HEK293 (cell line): Measurements from ENCODE around the gene PDXDC1.
"Not testable (repeated sequence)": the region's sequence is repeated elsewhere in the genome, so short reads cannot be mapped to it uniquely, and the experiment has no call there.

ENCODE experiments used
- CTCF ChIA-PET: fragments of 350-600 bp; formaldehyde crosslinking; extraction: SDS; loops from one replicate; lab custom pipeline; 2021; ENCODE audit warnings: antibody characterized with exemption; lab: Yijun Ruan, JAX
- POLR2A ChIA-PET: fragments of 300-600 bp; formaldehyde crosslinking; extraction: SDS; loops from one replicate; lab custom pipeline; 2020; ENCODE audit warnings: antibody characterized with exemption, inconsistent platforms; lab: Yijun Ruan, JAX
- H3K27ac ChIP-seq: fragments of 200-500 bp; sonication (Bioruptor generic); 2 replicates; pipeline ENCODE4 v1.5.1; 2014; ENCODE audit warnings: low read depth, low read length, control low read depth, inconsistent platforms; ENCODE audit errors: extremely low read depth
- H3K36me3 ChIP-seq, 2 experiments: fragments of 200-500 bp in 1 of 2; sonication (Bioruptor generic) in 1 of 2; 1 replicate in 1 of 2; 2 replicates in 1 of 2; pipeline ENCODE4 v1.5.1; 2014 to 2017; ENCODE audit warnings: inconsistent platforms in 2 of 2, low read length in 2 of 2; ENCODE audit not compliant: control insufficient read depth in 2 of 2, insufficient read depth in 1 of 2
- H3K4me1 ChIP-seq: fragments of 200-500 bp; sonication (Bioruptor generic); 2 replicates; pipeline ENCODE4 v1.5.1; 2014; ENCODE audit warnings: mild to moderate bottlenecking, low read length, inconsistent platforms; ENCODE audit not compliant: control insufficient read depth, insufficient read depth
- H3K4me3 ChIP-seq: 2 replicates; pipeline ENCODE4 v1.5.1; 2011; ENCODE audit warnings: low read depth, mild to moderate bottlenecking, control low read depth, low read length, moderate library complexity
- H3K9me3 ChIP-seq: fragments of 200-500 bp; sonication (Bioruptor generic); 2 replicates; pipeline ENCODE4 v1.5.1; 2014; ENCODE audit warnings: low read depth, low read length, inconsistent platforms; ENCODE audit not compliant: control insufficient read depth, insufficient read depth
- OVOL3 ChIP-seq: fragments of 450-650 bp; formaldehyde crosslinking; IDR thresholded peaks from 2 replicates; pipeline ENCODE4 v1.5.1; 2016; ENCODE audit warnings: missing biosample characterization, missing genetic modification characterization
- TRIM28 ChIP-seq: IDR thresholded peaks from 2 replicates; pipeline ENCODE4 v1.6.1; 2011; ENCODE audit warnings: low read length, control low read depth, borderline replicate concordance
- ZEB2 ChIP-seq: fragments of 450-650 bp; formaldehyde crosslinking; IDR thresholded peaks from 2 replicates; pipeline ENCODE4 v1.5.1; 2016; ENCODE audit warnings: missing biosample characterization, missing genetic modification characterization
- ZNF121 ChIP-seq: fragments of 450-650 bp; formaldehyde crosslinking; IDR thresholded peaks from 2 replicates; pipeline ENCODE4 v1.5.1; 2016; ENCODE audit warnings: missing biosample characterization, missing genetic modification characterization
- ZNF132 ChIP-seq: fragments of 450-650 bp; formaldehyde crosslinking; IDR thresholded peaks from 2 replicates; pipeline ENCODE4 v1.5.1; 2017; ENCODE audit warnings: missing biosample characterization, missing genetic modification characterization, borderline replicate concordance
- ZNF140 ChIP-seq: fragments of 450-650 bp; formaldehyde crosslinking; IDR thresholded peaks from 2 replicates; pipeline ENCODE4 v1.5.1; 2016; ENCODE audit warnings: missing biosample characterization, missing genetic modification characterization
- ZNF366 ChIP-seq: fragments of 450-650 bp; formaldehyde crosslinking; conservative IDR thresholded peaks from 2 replicates; pipeline ENCODE4 v1.5.1; 2016; ENCODE audit warnings: missing biosample characterization, missing genetic modification characterization
- ZNF555 ChIP-seq: fragments of 450-650 bp; formaldehyde crosslinking; conservative IDR thresholded peaks from 2 replicates; pipeline ENCODE4 v1.5.1; 2017; ENCODE audit warnings: missing biosample characterization, mild to moderate bottlenecking, missing genetic modification characterization, inconsistent platforms
- ZNF626 ChIP-seq: fragments of 450-650 bp; sonication (Bioruptor Pico); formaldehyde crosslinking; IDR thresholded peaks from 2 replicates; pipeline ENCODE4 v1.5.1; 2018; ENCODE audit warnings: missing biosample characterization, missing genetic modification characterization, inconsistent platforms
- ZNF658 ChIP-seq: fragments of 450-650 bp; formaldehyde crosslinking; IDR thresholded peaks from 2 replicates; pipeline ENCODE4; 2016; ENCODE audit warnings: missing biosample characterization, missing genetic modification characterization
- ZSCAN30 ChIP-seq: fragments of 450-650 bp; IDR thresholded peaks from 2 replicates; pipeline ENCODE4 v1.5.1; 2018; ENCODE audit warnings: missing biosample characterization, mild to moderate bottlenecking, missing genetic modification characterization, moderate library complexity
- ZSCAN5A ChIP-seq: fragments of 450-650 bp; formaldehyde crosslinking; IDR thresholded peaks from 2 replicates; pipeline ENCODE4 v1.5.1; 2016; ENCODE audit warnings: missing biosample characterization, missing genetic modification characterization
- TF ChIP-seq, protein P1 (sequence below): fragments of 450-650 bp; formaldehyde crosslinking; conservative IDR thresholded peaks from 2 replicates; pipeline ENCODE4 v1.5.1; 2016; ENCODE audit warnings: low read depth, missing biosample characterization, missing genetic modification characterization
- TF ChIP-seq, protein P2 (sequence below): fragments of 450-650 bp; formaldehyde crosslinking; IDR thresholded peaks from 2 replicates; pipeline ENCODE4 v1.5.1; 2017; ENCODE audit warnings: missing biosample characterization, missing genetic modification characterization
- TF ChIP-seq, protein P3 (sequence below): fragments of 450-650 bp; formaldehyde crosslinking; IDR thresholded peaks from 2 replicates; pipeline ENCODE4 v1.5.1; 2016; ENCODE audit warnings: missing biosample characterization, missing genetic modification characterization

Gene PDXDC1

DNA sequence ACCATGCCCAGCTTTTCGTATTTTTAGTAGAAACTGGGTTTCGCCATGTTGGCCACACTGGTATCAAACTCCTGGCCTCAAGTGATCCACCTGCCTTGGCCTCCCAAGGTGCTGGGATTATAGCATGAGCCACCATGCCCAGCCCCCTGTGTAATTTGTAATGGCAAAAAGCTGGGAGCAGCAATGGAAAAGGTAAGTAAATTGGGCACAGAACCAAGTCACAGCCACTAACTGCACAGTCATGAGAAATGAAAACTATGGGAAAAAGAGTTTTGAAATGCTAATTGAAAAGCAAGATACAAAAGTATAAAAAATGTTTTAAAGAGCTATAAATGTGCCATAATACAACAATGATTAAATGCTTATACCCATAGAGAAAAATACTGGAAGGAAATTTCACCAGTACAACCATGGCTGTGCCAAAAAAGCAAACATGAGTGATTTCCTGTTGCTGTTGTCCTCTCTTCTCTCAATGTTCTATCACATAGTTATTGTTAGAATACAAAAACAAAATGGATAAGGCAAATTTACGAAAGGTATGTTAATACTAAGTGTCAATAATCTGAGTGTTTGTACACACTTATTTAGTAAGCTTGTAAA lies 74.9 kb downstream of the PDXDC1 start:
- Histone ChIP-seq H3K4me3 (no peak overlapping the region), H3K9me3 (no peaks in the 10 kb centered on the region), H3K27ac (no peak overlapping the region), H3K36me3 (peaks cover 0 to 23% of the 10 kb centered on the region in 2 experiments; a peak in 2 of 3 replicates), H3K4me1 (no peaks in the 10 kb centered on the region)
- TF ChIP-seq ZNF658 (tag by site-specific recombination): no peak
- TF ChIP-seq, protein P1, sequence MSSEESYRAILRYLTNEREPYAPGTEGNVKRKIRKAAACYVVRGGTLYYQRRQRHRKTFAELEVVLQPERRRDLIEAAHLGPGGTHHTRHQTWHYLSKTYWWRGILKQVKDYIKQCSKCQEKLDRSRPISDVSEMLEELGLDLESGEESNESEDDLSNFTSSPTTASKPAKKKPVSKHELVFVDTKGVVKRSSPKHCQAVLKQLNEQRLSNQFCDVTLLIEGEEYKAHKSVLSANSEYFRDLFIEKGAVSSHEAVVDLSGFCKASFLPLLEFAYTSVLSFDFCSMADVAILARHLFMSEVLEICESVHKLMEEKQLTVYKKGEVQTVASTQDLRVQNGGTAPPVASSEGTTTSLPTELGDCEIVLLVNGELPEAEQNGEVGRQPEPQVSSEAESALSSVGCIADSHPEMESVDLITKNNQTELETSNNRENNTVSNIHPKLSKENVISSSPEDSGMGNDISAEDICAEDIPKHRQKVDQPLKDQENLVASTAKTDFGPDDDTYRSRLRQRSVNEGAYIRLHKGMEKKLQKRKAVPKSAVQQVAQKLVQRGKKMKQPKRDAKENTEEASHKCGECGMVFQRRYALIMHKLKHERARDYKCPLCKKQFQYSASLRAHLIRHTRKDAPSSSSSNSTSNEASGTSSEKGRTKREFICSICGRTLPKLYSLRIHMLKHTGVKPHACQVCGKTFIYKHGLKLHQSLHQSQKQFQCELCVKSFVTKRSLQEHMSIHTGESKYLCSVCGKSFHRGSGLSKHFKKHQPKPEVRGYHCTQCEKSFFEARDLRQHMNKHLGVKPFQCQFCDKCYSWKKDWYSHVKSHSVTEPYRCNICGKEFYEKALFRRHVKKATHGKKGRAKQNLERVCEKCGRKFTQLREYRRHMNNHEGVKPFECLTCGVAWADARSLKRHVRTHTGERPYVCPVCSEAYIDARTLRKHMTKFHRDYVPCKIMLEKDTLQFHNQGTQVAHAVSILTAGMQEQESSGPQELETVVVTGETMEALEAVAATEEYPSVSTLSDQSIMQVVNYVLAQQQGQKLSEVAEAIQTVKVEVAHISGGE (tag by site-specific recombination): no peak
- POLR2A ChIA-PET: no interaction called here
- CTCF ChIA-PET: interaction anchor here (0.6 to 0.9 kb wide), 2 partner anchors 9 to 17 kb away, joined by 3 to 4 read pairs; no protein-coding TSS in a partner anchor

DNA sequence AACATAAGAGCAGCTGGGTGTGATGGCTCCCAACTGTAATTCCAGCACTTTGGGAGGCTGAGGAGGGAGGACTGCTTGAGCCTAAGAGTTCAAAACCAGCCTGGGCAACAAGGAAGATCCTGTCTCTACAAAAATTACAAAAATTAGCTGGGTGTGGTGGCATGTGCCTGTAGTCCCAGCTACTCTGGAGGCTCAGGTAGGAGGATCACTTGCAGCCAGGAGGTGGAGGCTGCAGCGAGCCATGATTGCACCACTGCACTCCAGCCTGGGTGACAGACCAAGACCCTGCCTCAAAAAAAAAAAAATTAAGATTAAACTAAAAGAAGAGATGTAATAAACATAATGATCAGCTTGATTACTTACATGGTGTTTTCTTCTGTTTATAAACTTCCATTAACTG lies 75.6 kb downstream of the PDXDC1 start:
- H3K4me1 ChIP-seq, POLR2A ChIA-PET, H3K9me3 ChIP-seq, H3K27ac ChIP-seq, H3K4me3 ChIP-seq: not testable (repeated sequence)
- CTCF ChIA-PET: interaction anchor here (0.6 to 0.9 kb wide), 2 partner anchors 10 to 18 kb away, joined by 3 to 4 read pairs; no protein-coding TSS in a partner anchor
- H3K36me3 ChIP-seq: peaks cover 0 to 23% of the 10 kb centered on the region in 2 experiments; a peak in 2 of 3 replicates

DNA sequence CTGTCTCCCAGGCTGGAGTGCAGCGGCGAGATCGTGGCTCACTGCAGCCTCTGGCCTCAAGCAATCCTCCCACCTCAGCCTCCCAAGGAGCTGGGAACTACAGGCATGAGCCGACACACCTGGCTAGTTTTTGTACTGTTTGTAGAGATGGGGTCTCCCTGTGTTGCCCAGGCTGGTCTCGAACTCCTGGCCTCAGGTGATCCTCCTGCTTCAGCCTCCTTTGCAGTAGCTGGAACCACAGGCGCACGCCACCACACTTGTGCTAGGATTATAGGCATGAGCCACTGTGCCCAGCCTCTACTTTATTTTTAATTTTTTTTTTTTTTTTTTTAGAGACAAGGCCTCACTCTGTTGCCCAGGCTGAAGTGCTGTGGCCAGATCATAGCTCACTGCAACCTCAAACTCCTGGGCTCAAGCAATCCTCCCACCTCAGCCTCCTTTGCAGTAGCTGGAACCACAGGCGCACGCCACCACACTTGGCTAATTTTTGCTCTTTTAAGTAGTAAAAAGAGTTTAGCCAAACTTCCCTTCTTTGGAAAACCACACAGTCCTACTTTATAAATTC lies 76.6 kb downstream of the PDXDC1 start:
- Histone ChIP-seq H3K4me3 (no peak overlapping the region), H3K9me3 (no peaks in the 10 kb centered on the region), H3K27ac (no peak overlapping the region), H3K36me3 (peaks cover 0 to 13% of the 10 kb centered on the region in 2 experiments; a peak in 2 of 3 replicates), H3K4me1 (no peaks in the 10 kb centered on the region)
- POLR2A ChIA-PET: no interaction called here
- TF ChIP-seq ZNF140 (no peak), ZNF366 (tag by site-specific recombination) (no peak), ZSCAN30 (tag by site-specific recombination) (no peak), ZEB2 (no peak), ZNF626 (tag by site-specific recombination) (no peak), ZNF121 (tag by site-specific recombination) (no peak), ZNF132 (tag by site-specific recombination) (no peak), ZSCAN5A (tag by site-specific recombination) (no peak), TRIM28 (no peak), ZNF555 (tag by site-specific recombination) (no peak), OVOL3 (tag by site-specific recombination) (no peak)
- TF ChIP-seq, protein P2, sequence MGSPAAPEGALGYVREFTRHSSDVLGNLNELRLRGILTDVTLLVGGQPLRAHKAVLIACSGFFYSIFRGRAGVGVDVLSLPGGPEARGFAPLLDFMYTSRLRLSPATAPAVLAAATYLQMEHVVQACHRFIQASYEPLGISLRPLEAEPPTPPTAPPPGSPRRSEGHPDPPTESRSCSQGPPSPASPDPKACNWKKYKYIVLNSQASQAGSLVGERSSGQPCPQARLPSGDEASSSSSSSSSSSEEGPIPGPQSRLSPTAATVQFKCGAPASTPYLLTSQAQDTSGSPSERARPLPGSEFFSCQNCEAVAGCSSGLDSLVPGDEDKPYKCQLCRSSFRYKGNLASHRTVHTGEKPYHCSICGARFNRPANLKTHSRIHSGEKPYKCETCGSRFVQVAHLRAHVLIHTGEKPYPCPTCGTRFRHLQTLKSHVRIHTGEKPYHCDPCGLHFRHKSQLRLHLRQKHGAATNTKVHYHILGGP (tag by site-specific recombination): no peak
- TF ChIP-seq, protein P1 (tag by site-specific recombination): no peak
- TF ChIP-seq, protein P3, sequence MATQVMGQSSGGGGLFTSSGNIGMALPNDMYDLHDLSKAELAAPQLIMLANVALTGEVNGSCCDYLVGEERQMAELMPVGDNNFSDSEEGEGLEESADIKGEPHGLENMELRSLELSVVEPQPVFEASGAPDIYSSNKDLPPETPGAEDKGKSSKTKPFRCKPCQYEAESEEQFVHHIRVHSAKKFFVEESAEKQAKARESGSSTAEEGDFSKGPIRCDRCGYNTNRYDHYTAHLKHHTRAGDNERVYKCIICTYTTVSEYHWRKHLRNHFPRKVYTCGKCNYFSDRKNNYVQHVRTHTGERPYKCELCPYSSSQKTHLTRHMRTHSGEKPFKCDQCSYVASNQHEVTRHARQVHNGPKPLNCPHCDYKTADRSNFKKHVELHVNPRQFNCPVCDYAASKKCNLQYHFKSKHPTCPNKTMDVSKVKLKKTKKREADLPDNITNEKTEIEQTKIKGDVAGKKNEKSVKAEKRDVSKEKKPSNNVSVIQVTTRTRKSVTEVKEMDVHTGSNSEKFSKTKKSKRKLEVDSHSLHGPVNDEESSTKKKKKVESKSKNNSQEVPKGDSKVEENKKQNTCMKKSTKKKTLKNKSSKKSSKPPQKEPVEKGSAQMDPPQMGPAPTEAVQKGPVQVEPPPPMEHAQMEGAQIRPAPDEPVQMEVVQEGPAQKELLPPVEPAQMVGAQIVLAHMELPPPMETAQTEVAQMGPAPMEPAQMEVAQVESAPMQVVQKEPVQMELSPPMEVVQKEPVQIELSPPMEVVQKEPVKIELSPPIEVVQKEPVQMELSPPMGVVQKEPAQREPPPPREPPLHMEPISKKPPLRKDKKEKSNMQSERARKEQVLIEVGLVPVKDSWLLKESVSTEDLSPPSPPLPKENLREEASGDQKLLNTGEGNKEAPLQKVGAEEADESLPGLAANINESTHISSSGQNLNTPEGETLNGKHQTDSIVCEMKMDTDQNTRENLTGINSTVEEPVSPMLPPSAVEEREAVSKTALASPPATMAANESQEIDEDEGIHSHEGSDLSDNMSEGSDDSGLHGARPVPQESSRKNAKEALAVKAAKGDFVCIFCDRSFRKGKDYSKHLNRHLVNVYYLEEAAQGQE (tag by site-specific recombination): no peak
- CTCF ChIA-PET: interaction anchor here (0.6 kb wide), 1 partner anchor 638 kb away, joined by 3 read pairs; no protein-coding TSS in a partner anchor
